NCI-H146 treated with DMSO at 0.1 percent for 48 hours (cell line): ENCODE results near the gene HOXB4.

ENCODE experiments used
- DNase-seq: peaks from one replicate; lab custom pipeline; 2025; ENCODE audit not compliant: unreplicated experiment; lab: John Stamatoyannopoulos, UW

HOXB4 gene

GRCh38 chr17:48561884-48562810 is 16.0 kb downstream of the HOXB4 start:
- no peak for DNase-seq

GRCh38 chr17:48559840-48560817 is 18.0 kb downstream of the HOXB4 start:
- DNase-seq: no peak

DNA sequence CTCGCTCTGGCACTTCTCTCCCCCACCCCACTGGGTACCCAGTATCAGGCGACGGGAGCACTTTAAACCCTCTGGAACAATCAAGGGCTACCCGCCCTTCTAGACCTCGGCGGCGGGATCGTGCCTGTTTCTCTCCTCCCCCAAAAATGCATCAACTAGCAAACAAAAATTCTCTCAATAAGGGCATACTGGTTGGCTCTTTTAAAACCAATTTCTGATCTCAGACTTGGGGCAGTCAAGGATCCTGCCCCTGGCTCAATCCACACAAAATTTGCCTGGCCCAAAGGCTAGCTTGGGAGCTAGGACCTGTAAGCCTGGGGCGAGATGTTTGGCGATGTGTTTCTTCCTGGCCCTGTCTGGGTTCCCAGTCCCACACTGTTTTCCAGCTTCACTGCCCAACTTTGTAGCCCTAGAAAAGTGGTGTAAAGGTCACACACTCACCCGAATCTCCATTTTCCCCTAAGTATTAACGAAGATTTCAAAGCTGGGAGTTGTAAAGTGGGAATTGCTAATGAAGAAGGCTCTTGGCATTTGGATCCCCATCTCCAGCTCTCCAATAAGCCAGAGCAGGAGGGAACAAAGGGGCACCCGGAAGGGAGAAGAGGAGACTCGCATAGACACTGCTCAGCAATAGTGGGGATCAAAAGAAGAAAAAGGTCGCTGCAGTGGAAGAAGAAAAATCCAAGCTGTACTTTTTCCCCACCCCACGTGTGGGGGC is 18.9 kb downstream of the HOXB4 start:
- DNase-seq: no peak

GRCh38 chr17:48558831-48559121 is 19.4 kb downstream of the HOXB4 start:
- DNase-seq: no peak

GRCh38 chr17:48558057-48558830 is 19.9 kb downstream of the HOXB4 start:
- DNase-seq: no peak

DNA sequence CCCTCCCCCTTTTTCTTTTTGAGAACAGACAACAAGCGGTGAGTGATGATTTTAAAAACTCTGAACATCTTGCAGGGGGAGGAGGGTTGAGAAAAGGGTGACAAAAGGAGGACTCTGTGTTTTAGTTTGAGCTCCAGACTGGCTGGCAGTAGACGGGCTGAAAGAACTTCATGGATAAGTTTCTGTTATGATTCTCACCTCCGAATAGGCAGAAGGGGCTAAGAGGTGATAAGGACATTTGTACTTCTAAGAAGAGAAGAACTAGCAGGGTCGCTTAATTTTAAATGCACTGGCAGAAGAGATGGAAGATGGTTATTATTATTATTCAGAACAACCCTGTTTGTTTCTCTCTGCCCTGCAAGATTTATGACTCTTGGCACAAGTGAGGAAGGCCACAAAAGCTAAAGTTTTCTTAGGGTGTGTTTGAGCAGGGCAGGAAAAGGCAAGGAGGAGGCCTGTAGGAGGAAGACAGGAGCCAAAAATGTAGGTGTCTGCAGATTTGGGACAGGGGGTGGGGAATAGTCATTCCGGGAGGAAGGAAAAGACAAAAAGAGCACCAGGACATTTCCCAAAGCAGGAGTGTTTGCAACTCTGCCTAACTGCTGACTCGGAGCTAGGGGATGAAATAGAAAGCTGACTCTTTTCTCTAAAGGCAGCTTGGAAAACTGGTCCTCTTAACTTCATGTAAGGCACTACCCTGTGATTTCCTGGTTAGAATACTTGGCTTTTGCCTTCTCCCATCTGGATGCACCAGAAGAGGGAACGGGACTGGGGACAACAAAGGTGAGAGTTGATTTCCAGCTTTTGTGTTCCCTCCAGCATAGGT is 21.4 kb downstream of the HOXB4 start:
- no peak for DNase-seq

DNA sequence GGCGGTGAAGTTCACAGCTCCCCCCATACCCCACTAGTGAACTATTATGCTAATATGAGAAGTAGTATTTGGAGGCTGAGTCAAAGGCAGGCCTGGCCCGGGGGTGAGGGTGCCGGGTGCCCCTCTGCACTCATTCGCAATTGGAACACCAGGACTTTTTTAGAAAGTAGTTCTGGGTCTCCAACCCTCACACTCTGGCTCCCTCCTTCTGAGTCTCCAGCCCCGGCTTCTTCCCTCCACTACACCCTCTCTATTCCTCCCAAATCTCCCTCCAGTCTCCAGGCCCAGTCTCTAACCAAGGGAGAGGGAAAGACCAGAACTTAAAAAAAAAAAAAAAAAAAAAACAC is 21.9 kb downstream of the HOXB4 start:
- DNase-seq: no peak

DNA sequence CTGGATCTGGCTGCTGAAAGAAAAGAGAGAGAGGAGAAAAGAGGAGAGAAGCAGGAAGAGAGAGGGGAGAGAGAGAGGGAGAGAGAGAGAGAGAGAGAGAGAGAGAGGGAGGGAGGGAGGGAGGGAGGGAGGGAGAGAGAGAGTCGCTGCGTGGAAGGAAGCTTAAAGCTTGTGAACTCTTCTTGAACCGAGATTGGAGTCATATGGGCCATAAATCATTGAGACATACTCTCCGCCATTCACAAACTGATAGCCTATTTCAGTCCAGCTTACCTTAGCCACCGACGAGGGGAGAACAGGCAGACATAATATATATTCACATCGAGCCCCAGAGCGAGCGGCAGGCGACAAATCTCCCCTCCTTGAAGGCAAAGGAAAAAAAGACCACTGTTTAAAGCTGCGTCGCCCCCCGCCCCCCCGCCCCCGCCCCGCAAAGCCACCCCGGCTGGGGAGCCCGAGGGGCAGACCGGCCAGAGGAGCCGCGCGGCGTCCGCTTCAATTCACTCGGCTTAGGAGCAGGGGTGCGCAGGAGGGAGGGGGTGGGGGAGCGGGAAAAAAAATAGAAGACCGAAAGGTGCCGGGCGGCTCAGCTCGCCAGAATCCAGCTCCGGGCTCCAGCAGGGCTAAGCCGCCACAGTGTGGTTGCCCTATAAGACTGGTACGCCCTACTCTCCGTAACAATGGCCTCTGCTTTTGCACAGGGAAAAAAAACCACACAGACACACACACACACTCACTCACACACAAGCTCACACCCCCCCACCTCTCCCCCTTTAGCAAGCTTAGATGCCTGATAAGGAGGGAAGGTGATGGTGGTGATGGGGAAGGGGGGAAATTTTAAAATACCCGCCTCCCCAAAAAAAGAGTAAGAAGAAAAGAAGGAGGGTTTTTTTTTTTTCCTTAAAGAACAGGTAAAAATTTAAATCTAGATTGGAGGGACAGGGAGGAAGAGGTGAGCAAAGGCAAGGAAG is 22.6 kb downstream of the HOXB4 start:
- peak; percentile 55 for DNase-seq

DNA sequence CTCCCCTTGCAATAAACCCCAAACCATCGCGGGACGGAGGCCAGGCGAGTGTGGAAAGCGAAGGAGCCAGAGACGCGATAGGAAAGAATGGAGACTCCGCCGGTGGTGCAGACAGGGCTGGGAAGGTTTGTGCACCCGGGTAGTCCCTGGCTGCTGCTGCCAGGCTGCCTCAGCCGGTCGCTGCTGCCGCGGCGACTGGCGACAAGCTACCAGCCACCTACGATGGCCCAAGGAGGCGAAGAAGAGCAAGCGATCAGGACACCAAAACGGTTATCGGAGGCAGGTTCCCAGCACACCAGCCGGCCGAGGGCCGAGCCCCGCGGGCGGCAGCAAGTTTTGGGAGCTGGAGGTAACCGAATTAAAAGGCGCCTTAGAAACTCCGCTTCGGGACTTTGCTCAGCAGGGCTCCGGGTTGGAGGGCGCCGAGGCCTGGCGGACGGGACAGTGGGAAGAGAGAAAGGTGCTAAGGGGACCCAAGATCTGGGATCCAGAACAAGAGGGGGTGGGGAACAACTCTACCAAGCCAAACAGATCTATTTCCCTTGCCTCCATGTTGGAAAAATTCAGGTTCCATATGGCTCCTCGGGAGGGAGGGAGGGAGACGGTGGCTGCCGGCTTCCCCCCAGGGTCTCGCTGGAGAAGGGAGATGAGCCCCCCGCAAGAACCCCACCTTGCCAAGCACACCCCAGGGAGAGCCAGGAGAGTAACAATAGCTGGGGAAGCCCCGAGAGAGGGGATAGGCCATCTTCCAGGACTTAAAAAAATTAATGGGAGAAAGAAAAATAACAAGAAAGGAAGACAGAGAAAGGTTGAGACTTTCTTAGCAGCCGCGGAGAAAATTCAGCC is 23.5 kb downstream of the HOXB4 start:
- DNase-seq: no peak

- no peak for DNase-seq
Observed at GRCh38 chr17:48553826-48554225, 24.3 kb downstream of the HOXB4 start.

DNA sequence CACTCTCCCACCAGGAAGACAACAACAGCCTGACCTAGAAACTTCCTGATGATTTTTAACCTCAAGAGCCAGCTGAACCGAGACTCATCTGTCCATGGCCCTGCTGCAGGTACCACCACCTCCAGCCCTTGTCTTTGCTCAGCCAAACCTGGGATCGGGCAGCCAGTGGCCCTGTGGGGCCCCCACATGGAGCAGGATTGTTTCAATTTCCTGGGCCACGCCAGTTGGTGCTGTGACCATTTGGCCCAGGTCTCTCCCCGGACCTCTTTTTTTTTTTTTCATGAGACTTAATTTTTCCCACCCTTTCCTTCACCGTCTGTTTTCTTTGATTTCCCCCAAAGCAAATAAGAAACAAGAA is 25.0 kb downstream of the HOXB4 start:
- DNase-seq: no peak

DNA sequence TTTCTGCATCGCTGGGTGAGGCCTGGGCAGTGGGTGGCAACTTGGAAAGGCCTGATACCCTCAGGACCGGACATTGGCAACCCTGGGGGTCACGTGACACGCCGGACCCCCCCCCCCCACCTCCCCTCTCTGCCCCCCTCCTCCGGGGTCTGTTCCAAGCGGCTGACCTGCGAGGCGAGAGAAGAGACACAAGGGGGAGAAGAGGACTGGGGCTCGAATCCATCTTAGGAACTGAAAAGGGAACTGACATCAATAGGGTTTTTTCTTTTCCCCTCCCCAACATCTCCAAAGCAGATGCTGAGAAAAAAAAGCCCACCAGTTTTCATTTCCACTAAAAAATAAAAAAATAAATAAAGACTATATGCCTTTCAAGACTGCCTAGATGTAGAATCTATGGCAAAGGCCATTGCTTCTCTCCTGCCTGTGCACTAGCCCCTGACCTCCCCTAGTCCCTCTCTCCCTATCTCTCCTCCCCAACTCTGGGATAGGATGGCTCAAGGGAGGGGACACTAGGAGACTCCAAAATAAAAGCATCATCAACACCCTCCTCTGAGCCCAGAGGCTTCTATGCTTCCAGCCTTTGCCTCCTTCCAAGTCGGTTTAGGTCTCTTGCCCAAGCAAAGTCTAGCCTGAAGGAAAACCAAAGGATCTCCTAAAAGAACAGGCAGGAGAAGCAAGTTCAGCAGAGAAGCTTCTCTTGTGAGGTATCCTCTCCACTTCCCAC is 25.5 kb downstream of the HOXB4 start:
- DNase-seq: no peak

DNA sequence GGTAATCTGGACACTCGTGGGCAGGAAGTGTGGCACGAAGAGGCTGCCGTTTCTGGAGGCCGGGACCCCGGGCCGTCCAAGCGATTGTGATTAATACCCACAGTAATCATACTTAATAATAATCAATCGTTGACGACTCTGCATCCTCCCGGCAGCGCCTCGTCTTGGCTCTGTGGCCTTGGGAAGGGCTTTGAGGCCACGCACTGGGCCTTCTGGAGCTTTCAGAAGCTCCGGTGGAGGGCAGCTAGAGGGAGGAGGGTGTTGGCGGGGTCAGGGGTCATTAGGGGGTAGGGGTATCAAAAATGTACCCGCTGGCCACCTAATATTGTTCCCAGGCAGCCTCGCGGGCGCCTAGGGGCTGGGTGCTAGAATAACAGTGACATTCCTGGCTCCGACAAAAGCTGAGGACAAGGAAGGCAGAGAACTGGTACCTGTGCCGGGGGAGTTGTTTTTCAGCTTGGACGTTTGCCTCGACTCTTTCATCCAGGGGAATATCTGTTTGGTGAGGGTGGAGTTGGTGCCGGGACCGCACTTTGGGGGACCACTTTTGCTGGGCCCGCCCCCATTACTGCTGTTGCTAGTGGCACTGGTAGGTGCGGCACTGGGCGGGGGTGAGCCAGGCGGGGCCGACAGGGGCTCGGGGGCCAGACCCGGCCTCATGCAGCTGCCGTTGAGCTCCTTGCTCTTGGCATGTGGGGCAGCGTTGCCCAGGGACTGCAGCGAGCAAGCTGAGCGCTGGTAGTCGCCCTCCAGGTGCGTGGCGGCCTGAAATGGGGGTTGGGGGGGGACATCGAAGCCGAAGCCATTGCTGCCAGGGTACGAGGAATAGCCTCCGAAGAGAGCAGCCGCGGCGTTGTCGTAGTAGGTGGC is 26.3 kb downstream of the HOXB4 start:
- DNase-seq: no peak

DNA sequence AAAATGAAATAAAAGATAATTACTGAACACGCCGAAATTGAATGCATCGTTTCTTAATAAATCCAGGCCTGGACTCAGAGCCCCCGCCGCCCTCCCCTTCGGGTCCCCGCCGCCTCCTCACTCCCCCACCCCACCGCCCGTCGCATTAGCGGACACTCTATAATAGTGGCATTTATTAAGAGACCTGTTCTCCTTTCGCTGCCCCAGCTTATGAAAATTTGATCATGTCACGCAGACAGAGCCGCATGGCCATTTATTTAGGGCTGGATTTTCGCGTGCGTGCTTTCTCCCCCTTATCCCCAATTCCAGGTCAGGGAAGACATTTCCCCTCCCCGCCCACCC is 27.0 kb downstream of the HOXB4 start:
- no peak for DNase-seq

DNA sequence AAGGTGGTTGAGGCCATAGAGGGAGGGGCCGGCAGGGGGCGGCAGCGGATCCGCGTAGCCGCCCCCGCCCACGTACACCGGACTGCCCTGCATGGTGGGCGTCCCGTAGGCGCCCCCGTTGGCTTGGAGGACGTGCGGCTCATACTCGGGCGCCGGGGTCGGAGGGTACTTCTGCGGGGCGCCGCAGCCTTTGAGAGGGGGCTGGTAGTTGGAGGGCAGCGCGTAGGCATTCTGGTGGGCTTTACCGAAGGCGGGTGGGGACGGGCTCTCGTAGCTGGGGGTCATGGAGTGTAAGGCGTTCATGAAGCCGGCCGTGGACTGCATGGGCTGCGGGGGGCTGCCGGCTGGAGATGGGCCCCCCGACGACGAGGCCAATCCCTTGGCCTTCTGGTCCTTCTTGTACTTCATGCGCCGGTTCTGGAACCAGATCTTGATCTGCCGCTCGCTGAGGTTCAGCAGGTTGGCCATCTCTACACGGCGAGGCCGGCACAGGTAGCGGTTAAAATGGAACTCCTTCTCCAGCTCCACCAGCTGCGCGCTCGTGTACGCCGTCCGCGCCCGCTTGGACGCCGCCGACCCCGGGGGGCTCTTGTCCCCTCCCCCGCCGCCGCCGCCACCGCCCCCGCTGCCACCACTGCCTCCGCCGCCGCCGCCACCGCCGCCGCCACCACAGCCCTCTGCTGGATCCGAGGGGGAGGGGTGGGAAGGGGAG is 27.5 kb downstream of the HOXB4 start:
- no peak for DNase-seq
